K562 (cell line): ENCODE data around the gene PCK2. TPM values are rescaled to one million over a fixed set of nuclear protein-coding genes. Genes with fewer than 3 reads are reported as not detected.

Experiments used
- ARHGAP35 ChIP-seq: fragments of 450-650 bp; IDR thresholded peaks from 2 replicates; pipeline ENCODE4 v1.6.1; 2018; ENCODE audit not compliant: partially characterized antibody
- CCAR2 ChIP-seq: fragments of 200-400 bp; formaldehyde crosslinking; IDR thresholded peaks from 2 replicates; pipeline ENCODE4 v1.6.1; 2017; ENCODE audit warnings: mild to moderate bottlenecking, low read depth, low read length
- CHCHD3 ChIP-seq: fragments of 250-450 bp; sonication (Bioruptor Pico); IDR thresholded peaks from 2 replicates; pipeline ENCODE4 v2.1.2; 2022; ENCODE audit warnings: mild to moderate bottlenecking
- CHD2 ChIP-seq: IDR thresholded peaks from 2 replicates; pipeline ENCODE4 v1.6.1; 2011; ENCODE audit warnings: low read depth, low read length
- CREBBP ChIP-seq: IDR thresholded peaks from one replicate; pipeline ENCODE4 v1.6.1; 2012; ENCODE audit warnings: low read depth, mild to moderate bottlenecking, control low read depth, inconsistent platforms, low read length
- CXXC5 ChIP-seq: fragments of 250-450 bp; sonication (Bioruptor Pico); IDR thresholded peaks from 2 replicates; pipeline ENCODE4 v1.8.0; 2022; ENCODE audit warnings: inconsistent platforms, mild to moderate bottlenecking, moderate library complexity
- ETS1 ChIP-seq: conservative IDR thresholded peaks from 2 replicates; pipeline ENCODE4 v1.6.1; 2011; ENCODE audit warnings: low read depth, mild to moderate bottlenecking, low read length; ENCODE audit not compliant: control insufficient read depth
- FOXM1 ChIP-seq, 2 experiments: fragments of 450-650 bp in 1 of 2; sonication (generic) in 1 of 2; formaldehyde crosslinking in 1 of 2; IDR thresholded peaks; 2 replicates each; pipeline versions ENCODE4 v1.6.1 to v1.9.0; 2017 to 2022; ENCODE audit warnings: low read depth in 2 of 2, mild to moderate bottlenecking in 2 of 2, missing genetic modification reagents in 1 of 2, moderate library complexity in 1 of 2
- HDAC6 ChIP-seq: IDR thresholded peaks from 2 replicates; pipeline ENCODE4 v1.6.1; 2012; ENCODE audit warnings: low read depth, mild to moderate bottlenecking, control low read depth, inconsistent platforms, low read length, moderate library complexity
- HSF4 ChIP-seq: fragments of 250-450 bp; sonication (Bioruptor Pico); IDR thresholded peaks from 2 replicates; pipeline ENCODE4 v2.1.2; 2022; ENCODE audit warnings: mild to moderate bottlenecking, moderate library complexity, borderline replicate concordance
- KLF6 ChIP-seq: fragments of 250-450 bp; sonication (Bioruptor Pico); IDR thresholded peaks from 2 replicates; pipeline ENCODE4 v1.4.0; 2020; ENCODE audit warnings: mild to moderate bottlenecking, moderate library complexity, borderline replicate concordance
- MEF2D ChIP-seq: conservative IDR thresholded peaks from 2 replicates; pipeline ENCODE4 v1.6.1; 2016; ENCODE audit warnings: low read depth, missing genetic modification characterization, missing compliant biosample characterization
- NFRKB ChIP-seq: fragments of 450-650 bp; IDR thresholded peaks from 2 replicates; pipeline ENCODE4 v1.6.1; 2016; ENCODE audit warnings: low read depth
- NRF1 ChIP-seq, 2 experiments: fragments of 450-650 bp; IDR thresholded peaks in 1 of 2; conservative IDR thresholded peaks in 1 of 2; 2 replicates each; pipeline ENCODE4 v1.6.1; 2014; ENCODE audit warnings: mild to moderate bottlenecking in 2 of 2
- PHB2 ChIP-seq: fragments of 450-650 bp; IDR thresholded peaks from 2 replicates; pipeline ENCODE4 v1.6.1; 2017; ENCODE audit warnings: low read depth
- PHF8 ChIP-seq: fragments of 200-600 bp; sonication (generic); IDR thresholded peaks from 2 replicates; pipeline ENCODE4 v1.6.1; 2012; ENCODE audit warnings: mixed run types, mild to moderate bottlenecking, inconsistent platforms, low read length, moderate library complexity, borderline replicate concordance
- POLR3A ChIP-seq: IDR thresholded peaks from 2 replicates; pipeline ENCODE4 v1.6.1; 2011; ENCODE audit warnings: borderline replicate concordance, mild to moderate bottlenecking, moderate library complexity; ENCODE audit not compliant: insufficient read length, insufficient read depth; ENCODE audit errors: extremely low read depth
- PRPF4 ChIP-seq: fragments of 200-400 bp; formaldehyde crosslinking; IDR thresholded peaks from one replicate; pipeline ENCODE4 v1.6.1; 2017; ENCODE audit warnings: low read length, low read depth, mild to moderate bottlenecking; ENCODE audit not compliant: insufficient read depth, poor library complexity, severe bottlenecking
- SP1 ChIP-seq: sonication (generic); formaldehyde crosslinking; IDR thresholded peaks from 2 replicates; pipeline ENCODE4 v1.8.1; 2022; ENCODE audit warnings: mild to moderate bottlenecking, missing genetic modification reagents
- SUPT5H ChIP-seq: fragments of 450-650 bp; IDR thresholded peaks from 2 replicates; pipeline ENCODE4 v1.6.1; 2016
- TRIM24 ChIP-seq, 2 experiments: fragments of 450-650 bp; IDR thresholded peaks; 2 replicates each; pipeline ENCODE4 v1.6.1; 2016
- ZNF143 ChIP-seq: sonication (generic); formaldehyde crosslinking; IDR thresholded peaks from 2 replicates; pipeline ENCODE4 v1.9.0; 2022; ENCODE audit warnings: mild to moderate bottlenecking, missing genetic modification reagents
- ZNF212 ChIP-seq: fragments of 450-650 bp; formaldehyde crosslinking; IDR thresholded peaks from 2 replicates; pipeline ENCODE4 v1.4.0; 2020; ENCODE audit warnings: mild to moderate bottlenecking
- ZNF561 ChIP-seq: fragments of 450-650 bp; formaldehyde crosslinking; conservative IDR thresholded peaks from 2 replicates; pipeline ENCODE4 v1.4.0; 2020; ENCODE audit warnings: mild to moderate bottlenecking, moderate library complexity
- ZNF785 ChIP-seq: fragments of 250-450 bp; sonication (Bioruptor Pico); IDR thresholded peaks from 2 replicates; pipeline ENCODE4 v1.4.0; 2020; ENCODE audit warnings: mild to moderate bottlenecking
- polyA plus RNA-seq, 8 experiments: library from polyadenylated mRNA; depleted of rRNA in 4 of 8; stranded (reverse) in 5 of 8; unstranded in 3 of 8; fragments of >200 nt; fragmentation: Nextera tagmentation in 2 of 8; fragmentation: Illumina TruSeq in 1 of 8; extraction: Ambion mirVana in 2 of 8; extraction: Trizol in 1 of 8; gene quantifications; 2 replicates each; pipeline versions ENCODE4 v1.2.1 to v1.2.3, GENCODE V29; 2011 to 2014; ENCODE audit warnings: inconsistent platforms in 1 of 8, missing spikeins in 1 of 8
- total RNA-seq, 7 experiments: library from RNA; depleted of rRNA in 6 of 7; stranded (reverse); fragments of >200 nt in 6 of 7; fragmentation: Illumina TruSeq in 2 of 7; extraction: Trizol in 2 of 7; gene quantifications; 2 replicates each; pipeline versions ENCODE4 v1.2.1 to v1.2.3, GENCODE V29; 2011 to 2021; ENCODE audit warnings: low replicate concordance in 1 of 7
- TF ChIP-seq, protein P1 (sequence below): fragments of 450-650 bp; IDR thresholded peaks from 2 replicates; pipeline ENCODE4 v1.6.1; 2016; ENCODE audit warnings: missing biosample characterization, missing genetic modification characterization

Gene PCK2
- total and polyA plus RNA-seq, 9 of the 15 experiments (the other 6 are each of a cell fraction or from before 2014, with no cell fraction given), result 3.3 to 60.9 (median 30.4) TPM

DNA sequence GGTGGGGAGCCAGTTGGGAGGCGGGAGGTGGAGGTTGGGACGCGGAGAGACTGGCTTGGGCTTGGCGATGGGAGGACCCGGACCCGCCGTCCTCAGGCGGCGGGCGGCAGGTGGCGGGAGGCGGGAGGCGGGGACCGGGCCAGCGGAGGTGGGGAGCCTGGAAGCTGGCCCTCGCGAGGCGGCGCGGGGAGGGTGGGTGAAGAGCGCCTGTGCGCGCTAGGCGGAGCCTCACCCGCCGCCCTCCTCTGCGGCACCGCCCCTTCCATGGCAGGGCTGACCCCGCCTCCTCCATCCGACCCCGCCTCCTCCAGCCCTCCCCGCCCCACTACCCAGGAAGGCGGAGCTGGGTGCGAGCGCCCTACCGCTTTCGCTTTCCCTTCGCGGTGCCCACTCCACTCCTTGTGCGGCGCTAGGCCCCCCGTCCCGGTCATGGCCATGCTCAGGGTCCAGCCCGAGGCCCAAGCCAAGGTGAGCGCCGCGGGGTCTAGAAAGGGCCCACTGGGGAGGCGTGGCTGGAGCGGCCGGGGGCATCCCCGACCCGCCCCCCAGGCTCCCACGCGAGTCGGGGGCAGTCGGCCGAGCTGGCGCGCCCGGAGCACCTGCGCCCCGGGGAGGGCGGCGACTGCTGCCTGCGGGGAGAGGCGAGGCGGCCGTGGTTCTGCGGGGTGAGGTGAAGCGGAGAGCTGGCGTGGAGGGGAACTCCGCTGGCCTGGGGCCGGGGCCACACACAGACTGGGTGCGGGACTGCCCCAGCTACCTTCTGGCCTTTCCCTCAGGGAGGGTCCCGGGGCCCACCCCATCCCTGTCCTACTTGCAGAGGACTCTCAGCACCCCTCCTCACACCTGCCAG, 41.9 kb downstream of the PCK2 start, which contains the start of gene PSME1 (continued):
- no peak for TF ChIP-seq POLR3A
- peak; percentile 83 to 84 for TF ChIP-seq NRF1 (conservative IDR thresholded peaks at IDR 0.05 in 1 of 2, IDR thresholded peaks at IDR 0.05 in 1 of 2)
- no peak for TF ChIP-seq ZNF212 (CRISPR knock-in tag)
- peak; percentile 31; the same call in 1 of the 2 replicates for TF ChIP-seq SP1 (CRISPR knock-in tag)
- TF ChIP-seq, protein P1, sequence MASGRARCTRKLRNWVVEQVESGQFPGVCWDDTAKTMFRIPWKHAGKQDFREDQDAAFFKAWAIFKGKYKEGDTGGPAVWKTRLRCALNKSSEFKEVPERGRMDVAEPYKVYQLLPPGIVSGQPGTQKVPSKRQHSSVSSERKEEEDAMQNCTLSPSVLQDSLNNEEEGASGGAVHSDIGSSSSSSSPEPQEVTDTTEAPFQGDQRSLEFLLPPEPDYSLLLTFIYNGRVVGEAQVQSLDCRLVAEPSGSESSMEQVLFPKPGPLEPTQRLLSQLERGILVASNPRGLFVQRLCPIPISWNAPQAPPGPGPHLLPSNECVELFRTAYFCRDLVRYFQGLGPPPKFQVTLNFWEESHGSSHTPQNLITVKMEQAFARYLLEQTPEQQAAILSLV, result no peak
- TF ChIP-seq CCAR2, result no peak
- TF ChIP-seq HDAC6, result no peak
- TF ChIP-seq ARHGAP35, result no peak
- no peak for TF ChIP-seq HSF4 (CRISPR knock-in tag)
- TF ChIP-seq NFRKB, result no peak
- no peak for TF ChIP-seq PHB2
- TF ChIP-seq TRIM24 (IDR thresholded peaks at IDR 0.05), result no peak
- no peak for TF ChIP-seq ETS1
- no peak for TF ChIP-seq FOXM1 (IDR thresholded peaks at IDR 0.05; ENCODE audit: low read depth)
- TF ChIP-seq FOXM1 (CRISPR knock-in tag; IDR thresholded peaks at IDR 0.05; ENCODE audit: low read depth), result no peak
- no peak for TF ChIP-seq ZNF561 (CRISPR knock-in tag)
- no peak for TF ChIP-seq KLF6 (CRISPR knock-in tag)
- no peak for TF ChIP-seq CREBBP
- TF ChIP-seq ZNF785, result no peak
- TF ChIP-seq SUPT5H, result peak; percentile 60
- peak; percentile 74; the same call in 1 of the 2 replicates for TF ChIP-seq PHF8
- TF ChIP-seq CHD2, result peak; percentile 54; the same call in 1 of the 2 replicates
- no peak for TF ChIP-seq ZNF143 (CRISPR knock-in tag)
- peak; percentile 31; the same call in 1 of the 2 replicates for TF ChIP-seq CXXC5 (CRISPR knock-in tag)
- TF ChIP-seq MEF2D (tag), result no peak
- TF ChIP-seq CHCHD3, result no peak
- TF ChIP-seq PRPF4, result no peak
